T follicular helper cell (primary cell): ENCODE results near the gene HDAC4.
"Not testable (repeated sequence)": the region's sequence is repeated elsewhere in the genome, so short reads cannot be mapped to it uniquely, and the experiment has no call there.

Source experiments
- DNase-seq: peaks from one replicate; pipeline ENCODE4 v3.0.0-alpha.2; 2020; ENCODE audit warnings: low read depth

Gene HDAC4

GRCh38 chr2:239086325-239087020 is 314.3 kb downstream of the HDAC4 start:
- DNase-seq = no peak

- no peak for DNase-seq
These were observed 315.4 kb downstream of the HDAC4 start for GRCh38 chr2:239085201-239085992.

GRCh38 chr2:239084007-239084406 is 316.8 kb downstream of the HDAC4 start:
- no peak for DNase-seq

GRCh38 chr2:239082425-239082824 is 318.4 kb downstream of the HDAC4 start:
- no peak for DNase-seq

- DNase-seq = no peak
These were observed 319.2 kb downstream of the HDAC4 start for GRCh38 chr2:239081622-239082021.

- no peak for DNase-seq
These were observed 319.8 kb downstream of the HDAC4 start for GRCh38 chr2:239081046-239081445.

GRCh38 chr2:239079671-239080294 is 321.0 kb downstream of the HDAC4 start:
- no peak for DNase-seq

GRCh38 chr2:239078128-239078924 is 322.5 kb downstream of the HDAC4 start:
- DNase-seq = no peak

- DNase-seq = no peak
These were observed 323.6 kb downstream of the HDAC4 start for GRCh38 chr2:239077260-239077659.

GRCh38 chr2:239075918-239076758 is 324.7 kb downstream of the HDAC4 start:
- DNase-seq = no peak

GRCh38 chr2:239073745-239074530 is 326.9 kb downstream of the HDAC4 start:
- DNase-seq = no peak

GRCh38 chr2:239073270-239073669 is 327.6 kb downstream of the HDAC4 start:
- DNase-seq = no peak

GRCh38 chr2:239072786-239073185 is 328.0 kb downstream of the HDAC4 start:
- no peak for DNase-seq

GRCh38 chr2:239070466-239070865 is 330.4 kb downstream of the HDAC4 start:
- DNase-seq = no peak

- DNase-seq = not testable (repeated sequence)
These were observed 331.2 kb downstream of the HDAC4 start for GRCh38 chr2:239069362-239070333.

- no peak for DNase-seq
These were observed 332.4 kb downstream of the HDAC4 start for GRCh38 chr2:239068411-239068810.

GRCh38 chr2:239067196-239067865 is 333.5 kb downstream of the HDAC4 start:
- DNase-seq = no peak

- DNase-seq = no peak
These were observed 334.2 kb downstream of the HDAC4 start for GRCh38 chr2:239066597-239066996.

- no peak for DNase-seq
These were observed 334.9 kb downstream of the HDAC4 start for GRCh38 chr2:239065962-239066361.
